Liver (tissue), 3 donors: ENCODE data around the gene ADAMTS14.

Experiments used
- FOXA1 ChIP-seq: IDR thresholded peaks from 2 replicates; pipeline ENCODE4 v1.6.1; 2016; ENCODE audit warnings: antibody characterized with exemption
- GABPA ChIP-seq, 2 donors: IDR thresholded peaks in 1 of 2; conservative IDR thresholded peaks in 1 of 2; 2 replicates each; pipeline ENCODE4 v1.6.1; 2016; ENCODE audit warnings: antibody characterized with exemption in 2 of 2, mild to moderate bottlenecking in 1 of 2, moderate library complexity in 1 of 2
- HNF4A ChIP-seq, 2 donors: conservative IDR thresholded peaks; 2 replicates each; pipeline ENCODE4 v1.6.1; 2016; ENCODE audit warnings: antibody characterized with exemption in 2 of 2, mild to moderate bottlenecking in 2 of 2
- JUND ChIP-seq, 2 donors: IDR thresholded peaks; 2 replicates each; pipeline ENCODE4 v1.6.1; 2016; ENCODE audit warnings: antibody characterized with exemption in 2 of 2
- MAX ChIP-seq: IDR thresholded peaks from 2 replicates; pipeline ENCODE4 v1.6.1; 2016; ENCODE audit warnings: antibody characterized with exemption
- NR2F2 ChIP-seq: IDR thresholded peaks from 2 replicates; pipeline ENCODE4 v1.6.1; 2016; ENCODE audit warnings: antibody characterized with exemption
- RAD21 ChIP-seq, 2 donors: IDR thresholded peaks; 2 replicates each; pipeline ENCODE4 v1.6.1; 2016; ENCODE audit warnings: antibody characterized with exemption in 2 of 2, mild to moderate bottlenecking in 2 of 2
- SP1 ChIP-seq: IDR thresholded peaks from 2 replicates; pipeline ENCODE4 v1.6.1; 2018; ENCODE audit warnings: antibody characterized with exemption, mild to moderate bottlenecking
- TAF1 ChIP-seq: conservative IDR thresholded peaks from 2 replicates; pipeline ENCODE4 v1.6.1; 2016; ENCODE audit warnings: antibody characterized with exemption, mild to moderate bottlenecking
- YY1 ChIP-seq: IDR thresholded peaks from 2 replicates; pipeline ENCODE4 v1.6.1; 2016; ENCODE audit warnings: antibody characterized with exemption, mild to moderate bottlenecking
- ZBTB33 ChIP-seq: IDR thresholded peaks from 2 replicates; pipeline ENCODE4 v1.6.1; 2016; ENCODE audit warnings: antibody characterized with exemption
- TF ChIP-seq, protein P1 (sequence below): fragments of 150-350 bp; IDR thresholded peaks from 2 replicates; pipeline ENCODE4 v1.5.1; 2017; ENCODE audit warnings: improper control_type of control experiment, low read depth, low read length; ENCODE audit not compliant: missing input control
- TF ChIP-seq, protein P2 (sequence below): IDR thresholded peaks from 2 replicates; pipeline ENCODE4 v1.6.1; 2016; ENCODE audit warnings: antibody characterized with exemption, mild to moderate bottlenecking
- TF ChIP-seq, protein P3 (sequence below): IDR thresholded peaks from 2 replicates; pipeline ENCODE4 v1.6.1; 2016; ENCODE audit warnings: antibody characterized with exemption
- donor health status: healthy.
- donor health status: healthy.

DNA sequence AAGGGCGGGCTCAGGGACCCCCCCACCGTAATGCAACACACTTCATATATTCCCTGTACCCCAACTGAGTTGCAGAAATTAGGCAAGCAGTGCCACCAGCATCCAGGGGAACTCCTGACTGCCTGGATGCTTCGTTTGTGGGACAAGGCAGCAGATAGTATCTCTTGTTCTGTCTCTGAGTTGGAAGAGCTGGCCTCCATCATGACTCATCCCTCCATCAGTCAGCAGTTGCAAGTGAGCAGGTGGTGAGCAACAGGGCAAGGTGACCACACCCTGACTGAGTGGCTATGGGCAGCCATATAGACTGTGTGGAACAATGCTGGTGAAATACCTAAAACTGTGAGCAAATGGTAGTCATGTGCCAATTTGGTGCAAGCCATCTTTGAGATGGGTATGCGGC lies 22.8 kb upstream of the ADAMTS14 start:
- TF ChIP-seq ZBTB33 (no peak), JUND (IDR thresholded peaks at IDR 0.05) (no peak), GABPA (IDR thresholded peaks at IDR 0.05 in 1 of 2, conservative IDR thresholded peaks at IDR 0.05 in 1 of 2) (no peak), MAX (no peak), RAD21 (IDR thresholded peaks at IDR 0.05) (no peak), TAF1 (no peak), FOXA1 (no peak), YY1 (no peak), SP1 (no peak), HNF4A (conservative IDR thresholded peaks at IDR 0.05) (no peak), NR2F2 (no peak)
- TF ChIP-seq, protein P1, sequence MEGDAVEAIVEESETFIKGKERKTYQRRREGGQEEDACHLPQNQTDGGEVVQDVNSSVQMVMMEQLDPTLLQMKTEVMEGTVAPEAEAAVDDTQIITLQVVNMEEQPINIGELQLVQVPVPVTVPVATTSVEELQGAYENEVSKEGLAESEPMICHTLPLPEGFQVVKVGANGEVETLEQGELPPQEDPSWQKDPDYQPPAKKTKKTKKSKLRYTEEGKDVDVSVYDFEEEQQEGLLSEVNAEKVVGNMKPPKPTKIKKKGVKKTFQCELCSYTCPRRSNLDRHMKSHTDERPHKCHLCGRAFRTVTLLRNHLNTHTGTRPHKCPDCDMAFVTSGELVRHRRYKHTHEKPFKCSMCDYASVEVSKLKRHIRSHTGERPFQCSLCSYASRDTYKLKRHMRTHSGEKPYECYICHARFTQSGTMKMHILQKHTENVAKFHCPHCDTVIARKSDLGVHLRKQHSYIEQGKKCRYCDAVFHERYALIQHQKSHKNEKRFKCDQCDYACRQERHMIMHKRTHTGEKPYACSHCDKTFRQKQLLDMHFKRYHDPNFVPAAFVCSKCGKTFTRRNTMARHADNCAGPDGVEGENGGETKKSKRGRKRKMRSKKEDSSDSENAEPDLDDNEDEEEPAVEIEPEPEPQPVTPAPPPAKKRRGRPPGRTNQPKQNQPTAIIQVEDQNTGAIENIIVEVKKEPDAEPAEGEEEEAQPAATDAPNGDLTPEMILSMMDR: no peak
- TF ChIP-seq, protein P2, sequence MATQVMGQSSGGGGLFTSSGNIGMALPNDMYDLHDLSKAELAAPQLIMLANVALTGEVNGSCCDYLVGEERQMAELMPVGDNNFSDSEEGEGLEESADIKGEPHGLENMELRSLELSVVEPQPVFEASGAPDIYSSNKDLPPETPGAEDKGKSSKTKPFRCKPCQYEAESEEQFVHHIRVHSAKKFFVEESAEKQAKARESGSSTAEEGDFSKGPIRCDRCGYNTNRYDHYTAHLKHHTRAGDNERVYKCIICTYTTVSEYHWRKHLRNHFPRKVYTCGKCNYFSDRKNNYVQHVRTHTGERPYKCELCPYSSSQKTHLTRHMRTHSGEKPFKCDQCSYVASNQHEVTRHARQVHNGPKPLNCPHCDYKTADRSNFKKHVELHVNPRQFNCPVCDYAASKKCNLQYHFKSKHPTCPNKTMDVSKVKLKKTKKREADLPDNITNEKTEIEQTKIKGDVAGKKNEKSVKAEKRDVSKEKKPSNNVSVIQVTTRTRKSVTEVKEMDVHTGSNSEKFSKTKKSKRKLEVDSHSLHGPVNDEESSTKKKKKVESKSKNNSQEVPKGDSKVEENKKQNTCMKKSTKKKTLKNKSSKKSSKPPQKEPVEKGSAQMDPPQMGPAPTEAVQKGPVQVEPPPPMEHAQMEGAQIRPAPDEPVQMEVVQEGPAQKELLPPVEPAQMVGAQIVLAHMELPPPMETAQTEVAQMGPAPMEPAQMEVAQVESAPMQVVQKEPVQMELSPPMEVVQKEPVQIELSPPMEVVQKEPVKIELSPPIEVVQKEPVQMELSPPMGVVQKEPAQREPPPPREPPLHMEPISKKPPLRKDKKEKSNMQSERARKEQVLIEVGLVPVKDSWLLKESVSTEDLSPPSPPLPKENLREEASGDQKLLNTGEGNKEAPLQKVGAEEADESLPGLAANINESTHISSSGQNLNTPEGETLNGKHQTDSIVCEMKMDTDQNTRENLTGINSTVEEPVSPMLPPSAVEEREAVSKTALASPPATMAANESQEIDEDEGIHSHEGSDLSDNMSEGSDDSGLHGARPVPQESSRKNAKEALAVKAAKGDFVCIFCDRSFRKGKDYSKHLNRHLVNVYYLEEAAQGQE: no peak
- TF ChIP-seq, protein P3, sequence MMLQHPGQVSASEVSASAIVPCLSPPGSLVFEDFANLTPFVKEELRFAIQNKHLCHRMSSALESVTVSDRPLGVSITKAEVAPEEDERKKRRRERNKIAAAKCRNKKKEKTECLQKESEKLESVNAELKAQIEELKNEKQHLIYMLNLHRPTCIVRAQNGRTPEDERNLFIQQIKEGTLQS: no peak
